Fibroblast of lung (primary cell): ENCODE data around the gene RPP40.

Experiments
- EZH2 ChIP-seq: IDR thresholded peaks from 2 replicates; pipeline ENCODE4 v1.5.1; 2012; ENCODE audit warnings: low read length, control low read depth, mild to moderate bottlenecking; ENCODE audit errors: missing control alignments
- TF ChIP-seq, protein P1 (sequence below), 2 donors: IDR thresholded peaks in 1 of 2; conservative IDR thresholded peaks in 1 of 2; 1 replicate in 1 of 2; 2 replicates in 1 of 2; pipeline ENCODE4 v1.5.1; 2011 to 2012; ENCODE audit warnings: low read length in 2 of 2, control low read depth in 1 of 2, inconsistent platforms in 1 of 2, low read depth in 1 of 2, mild to moderate bottlenecking in 1 of 2

- TF ChIP-seq, protein P1, sequence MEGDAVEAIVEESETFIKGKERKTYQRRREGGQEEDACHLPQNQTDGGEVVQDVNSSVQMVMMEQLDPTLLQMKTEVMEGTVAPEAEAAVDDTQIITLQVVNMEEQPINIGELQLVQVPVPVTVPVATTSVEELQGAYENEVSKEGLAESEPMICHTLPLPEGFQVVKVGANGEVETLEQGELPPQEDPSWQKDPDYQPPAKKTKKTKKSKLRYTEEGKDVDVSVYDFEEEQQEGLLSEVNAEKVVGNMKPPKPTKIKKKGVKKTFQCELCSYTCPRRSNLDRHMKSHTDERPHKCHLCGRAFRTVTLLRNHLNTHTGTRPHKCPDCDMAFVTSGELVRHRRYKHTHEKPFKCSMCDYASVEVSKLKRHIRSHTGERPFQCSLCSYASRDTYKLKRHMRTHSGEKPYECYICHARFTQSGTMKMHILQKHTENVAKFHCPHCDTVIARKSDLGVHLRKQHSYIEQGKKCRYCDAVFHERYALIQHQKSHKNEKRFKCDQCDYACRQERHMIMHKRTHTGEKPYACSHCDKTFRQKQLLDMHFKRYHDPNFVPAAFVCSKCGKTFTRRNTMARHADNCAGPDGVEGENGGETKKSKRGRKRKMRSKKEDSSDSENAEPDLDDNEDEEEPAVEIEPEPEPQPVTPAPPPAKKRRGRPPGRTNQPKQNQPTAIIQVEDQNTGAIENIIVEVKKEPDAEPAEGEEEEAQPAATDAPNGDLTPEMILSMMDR (conservative IDR thresholded peaks at IDR 0.05 in 1 of 2, IDR thresholded peaks at IDR 0.05 in 1 of 2; ENCODE audit: low read depth in 1 of 2, low read length in 2 of 2), result no peak
- no peak for TF ChIP-seq EZH2
These were observed 34.1 kb downstream of the RPP40 start for GRCh38 chr6:4969609-4970285.
